ENCODE results near the gene BUD13.

Gene BUD13

GRCh38 chr11:116742104-116742503, 30.7 kb downstream of the BUD13 start:
- no peak for DNase-seq

GRCh38 chr11:116740741-116741140, 32.0 kb downstream of the BUD13 start:
- DNase-seq = no peak

DNA sequence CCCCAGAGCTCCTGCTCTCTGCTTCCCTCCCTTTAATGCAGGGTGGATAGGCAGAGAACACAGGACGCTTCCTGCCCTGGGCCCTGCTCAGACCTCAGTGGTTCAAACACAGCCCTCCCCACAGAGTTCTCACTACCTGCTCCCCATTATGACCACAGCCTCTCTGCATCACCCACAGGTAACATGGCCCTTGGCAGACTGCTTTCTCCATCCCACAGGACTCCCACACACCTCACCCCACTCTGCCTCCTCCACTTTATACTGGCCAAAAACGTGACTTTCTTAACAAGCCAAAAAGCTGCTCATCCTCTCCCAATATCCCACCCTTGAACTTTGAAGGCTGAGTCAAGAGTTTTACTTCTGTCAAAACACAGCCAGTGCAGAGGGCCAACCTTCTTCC, 33.8 kb downstream of the BUD13 start:
- no peak for DNase-seq

- no peak for DNase-seq
Observed at GRCh38 chr11:116736763-116737162, 36.0 kb downstream of the BUD13 start.

DNA sequence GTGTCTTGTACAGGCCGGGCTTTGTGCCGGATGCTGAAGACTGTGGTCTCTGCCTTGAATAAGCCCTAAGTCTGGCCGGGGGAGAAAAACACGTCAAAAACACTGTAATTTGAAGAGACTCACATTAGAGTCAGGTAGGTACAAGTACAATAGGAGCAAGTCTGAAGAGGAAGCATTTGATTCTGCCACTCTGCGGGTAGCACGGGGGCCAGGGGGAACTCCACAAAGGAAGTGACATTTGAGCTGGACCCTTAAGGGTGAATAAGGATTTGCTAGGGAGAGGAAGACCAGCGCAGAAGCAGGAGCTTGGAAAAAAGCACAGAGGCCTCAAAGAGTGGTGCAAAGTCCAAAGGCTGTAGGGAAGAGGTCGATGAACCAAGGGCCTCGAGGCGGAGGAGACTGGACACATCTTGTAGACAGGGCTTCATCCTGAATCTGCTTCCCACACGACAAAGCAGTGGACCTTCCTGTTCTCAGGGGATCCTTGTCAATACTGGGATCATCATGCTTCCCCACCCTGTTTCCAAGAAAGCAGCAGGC, 38.7 kb downstream of the BUD13 start:
- no peak for DNase-seq

DNA sequence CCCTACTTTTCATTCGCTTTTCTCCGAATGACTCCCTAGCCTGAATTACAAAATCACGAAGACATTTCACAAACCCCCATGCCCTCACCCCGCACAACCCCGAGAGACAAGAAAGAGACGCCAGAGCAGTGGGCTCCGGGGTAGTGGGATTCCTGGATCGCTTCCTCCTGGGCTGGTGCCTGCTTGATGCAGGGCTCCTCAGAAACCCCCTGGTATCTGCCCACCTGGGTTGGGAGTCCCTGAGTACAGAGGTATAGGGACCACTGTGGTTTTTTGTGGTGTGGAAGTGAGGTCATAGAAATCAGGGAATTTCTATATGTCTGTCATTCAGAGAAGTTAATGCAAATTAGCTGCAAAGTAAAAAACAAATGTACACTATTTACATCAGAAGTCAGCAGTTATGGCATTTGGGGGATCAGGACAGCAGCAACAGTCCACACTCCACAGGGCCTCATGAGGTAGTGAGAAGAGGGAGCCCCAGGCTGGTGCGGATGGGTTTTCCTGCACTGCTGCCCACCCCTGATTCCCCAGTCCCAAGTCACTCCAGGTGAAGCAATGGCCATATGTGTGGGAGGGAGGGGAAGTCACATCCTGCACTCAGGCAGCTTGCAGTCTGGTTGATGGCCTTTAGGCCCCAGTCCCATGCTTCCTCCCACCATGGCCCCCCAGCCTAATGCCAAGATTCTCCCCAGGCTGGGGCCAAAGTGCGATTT, 39.6 kb downstream of the BUD13 start:
- no peak for DNase-seq

DNA sequence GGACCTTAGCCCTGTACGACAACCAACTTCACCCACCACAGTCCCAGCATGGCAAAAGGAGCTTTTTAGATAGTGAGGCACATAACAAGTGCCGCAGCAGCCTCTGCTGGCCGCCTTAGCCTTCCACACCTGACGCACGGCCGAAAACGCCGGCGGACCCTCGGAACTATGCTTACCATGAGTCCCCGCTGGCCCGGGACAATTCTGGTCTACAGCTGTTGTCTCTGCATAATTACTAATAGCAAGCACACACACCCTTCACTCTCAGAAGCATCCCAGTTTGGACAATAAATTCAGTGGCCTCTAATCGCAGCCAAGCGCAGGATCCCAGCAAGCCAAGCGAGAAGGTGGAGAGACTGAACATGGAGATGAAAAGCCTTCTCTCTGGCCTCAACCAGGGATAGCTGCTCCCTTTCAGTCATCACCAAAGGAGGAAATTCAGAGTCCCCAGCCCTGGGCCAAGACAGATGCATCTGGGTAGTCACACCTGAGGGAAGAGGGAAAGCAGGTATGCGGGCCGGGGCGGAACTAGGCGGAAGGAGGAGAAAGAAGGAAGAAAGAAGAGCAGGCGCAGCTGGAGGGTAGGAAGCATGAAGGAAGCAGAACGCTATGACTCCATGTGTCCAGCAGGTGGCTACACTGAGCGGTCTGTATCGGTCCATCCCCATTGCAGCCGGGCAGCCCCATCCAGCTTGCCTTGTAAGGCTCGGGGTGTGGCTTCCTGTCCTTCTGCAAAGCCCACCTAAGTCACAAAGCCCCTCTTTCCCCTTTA, 40.3 kb downstream of the BUD13 start:
- peak; percentile 50 for DNase-seq

DNA sequence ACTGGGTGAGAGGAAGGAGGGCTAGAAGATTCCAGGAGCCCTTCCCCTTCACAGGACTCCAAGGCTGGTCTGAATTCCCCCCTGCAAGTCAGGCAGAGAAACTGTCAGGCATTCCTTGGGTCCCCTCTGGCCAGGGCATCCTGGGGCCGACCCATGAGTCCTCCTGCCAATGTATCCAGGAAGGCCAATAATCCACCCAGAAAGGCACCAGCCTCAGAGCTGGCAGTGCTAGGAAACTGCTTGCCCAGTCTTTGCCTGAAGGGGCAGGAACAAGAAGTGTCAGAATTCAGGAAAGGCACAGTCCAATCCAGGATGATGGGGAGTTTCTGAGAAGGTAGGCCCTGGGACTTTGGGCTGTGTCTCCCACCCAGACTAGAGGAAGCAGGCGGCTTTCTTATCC, 41.0 kb downstream of the BUD13 start:
- DNase-seq = no peak

GRCh38 chr11:116731097-116731761, 41.6 kb downstream of the BUD13 start:
- no peak for DNase-seq

- no peak for DNase-seq
Observed at GRCh38 chr11:116730601-116731000, 42.2 kb downstream of the BUD13 start.

- DNase-seq = no peak
Observed at GRCh38 chr11:116730241-116730561, 42.6 kb downstream of the BUD13 start.

DNA sequence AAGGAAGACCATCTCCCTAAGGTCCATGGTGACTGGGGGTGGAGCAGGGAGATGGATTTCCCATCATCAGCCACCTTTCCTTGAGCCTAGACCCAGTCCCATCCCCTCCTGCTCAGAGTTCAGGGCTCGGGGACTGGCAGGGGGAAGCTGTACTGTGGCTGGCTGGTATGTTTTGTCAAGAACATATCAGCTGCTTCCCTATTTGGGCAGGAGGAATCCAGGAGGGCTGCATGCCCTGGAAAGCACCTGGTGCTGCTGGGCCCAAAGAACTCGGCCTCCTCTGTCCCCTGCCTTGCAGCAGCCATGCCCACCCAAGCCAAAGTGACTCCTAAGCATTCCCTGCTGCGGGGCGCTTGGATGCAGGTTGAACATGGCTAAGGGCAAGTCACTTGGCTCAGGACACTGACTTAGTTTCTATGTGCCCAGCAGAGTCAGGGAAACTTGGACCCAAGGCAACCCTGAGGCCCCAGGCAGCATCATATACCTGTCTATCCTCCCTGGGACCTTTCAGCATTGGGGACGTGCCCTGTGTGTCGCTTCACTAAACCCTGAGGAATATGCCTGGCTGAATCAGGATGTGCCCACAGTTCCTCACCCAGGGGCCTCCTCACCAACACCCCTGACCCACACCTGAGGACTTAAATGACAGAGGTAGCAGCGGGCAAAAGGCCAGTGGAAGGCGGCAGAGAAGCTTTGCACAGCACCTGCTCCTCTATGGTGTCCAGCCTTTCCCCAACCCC, 43.1 kb downstream of the BUD13 start:
- DNase-seq = no peak

DNA sequence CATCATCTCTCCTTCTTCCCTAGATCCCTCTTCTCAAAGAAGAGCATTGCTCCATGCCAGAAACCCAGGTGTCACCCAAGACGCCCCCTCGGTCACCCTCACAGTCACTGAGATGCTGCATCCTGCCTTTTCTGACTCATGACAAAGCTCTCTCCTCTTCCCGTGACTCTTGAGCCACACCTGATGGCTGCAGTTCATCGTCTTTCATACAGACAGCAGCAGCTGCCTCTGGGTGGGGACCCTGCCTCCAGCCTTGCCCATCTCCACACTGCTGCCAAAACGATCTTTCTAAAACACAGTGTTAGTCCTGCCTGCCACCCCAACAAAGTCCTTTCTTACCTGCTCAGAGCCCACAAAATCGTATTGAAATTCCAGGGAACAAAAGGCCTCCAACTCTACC, 44.8 kb downstream of the BUD13 start:
- no peak for DNase-seq

DNA sequence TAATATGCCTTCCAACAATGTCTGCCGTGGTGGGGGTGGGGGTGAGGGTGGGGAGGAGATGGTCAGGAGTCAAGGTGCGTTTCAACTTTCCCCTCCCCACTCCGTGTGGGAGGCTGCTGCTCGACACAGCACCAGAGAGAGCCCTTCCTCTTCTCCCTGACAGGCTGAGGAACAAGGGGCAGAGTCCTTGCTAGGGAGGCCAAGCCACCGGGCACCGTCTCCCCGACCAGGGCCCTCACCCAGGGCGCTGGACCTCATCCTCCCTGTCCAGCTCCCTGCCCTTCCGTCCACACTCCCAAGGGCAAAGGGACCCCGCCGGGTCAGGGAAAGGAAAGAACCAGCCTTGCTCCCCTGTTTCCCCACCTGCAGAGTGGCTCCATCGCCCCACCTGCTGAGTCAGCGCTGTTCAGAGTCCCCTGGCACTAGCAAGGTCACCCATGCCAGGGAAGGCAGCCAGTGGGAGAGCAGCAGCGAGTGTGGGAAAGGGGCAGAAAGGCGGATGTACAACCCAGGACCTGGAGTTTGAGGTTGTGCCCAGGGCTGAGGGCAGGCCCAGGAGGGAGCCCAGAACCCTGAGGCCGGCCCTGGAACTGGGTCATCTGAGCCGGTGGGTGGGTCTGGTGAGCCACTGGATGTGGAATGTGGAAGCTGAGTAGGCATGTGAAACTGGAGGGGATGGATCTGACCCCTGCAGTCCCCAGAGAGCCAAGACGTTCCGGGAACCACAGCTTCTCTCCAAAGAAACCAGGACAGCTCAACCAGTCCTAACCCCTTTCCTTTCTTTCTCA, 47.2 kb downstream of the BUD13 start:
- DNase-seq = no peak

DNA sequence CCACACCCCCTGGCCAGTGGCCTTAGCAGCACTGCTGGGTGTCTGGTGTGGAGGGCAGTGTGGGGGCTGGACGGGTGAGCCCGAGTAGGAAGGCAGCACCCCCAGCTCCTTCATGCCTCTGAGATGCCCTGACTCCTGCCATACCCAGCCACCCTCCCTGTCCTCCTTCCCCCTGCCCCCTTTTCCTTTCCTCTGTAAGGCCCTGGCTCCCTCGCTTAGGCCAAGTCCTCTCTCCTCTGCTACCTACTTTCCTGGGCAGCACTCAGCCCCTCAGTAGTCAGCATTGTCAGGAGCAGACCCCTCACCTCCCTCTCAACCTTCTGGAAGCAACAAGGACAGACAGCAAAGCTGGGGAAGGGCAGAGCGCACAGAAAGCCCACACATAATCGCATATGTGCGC, 48.0 kb downstream of the BUD13 start:
- DNase-seq = no peak

DNA sequence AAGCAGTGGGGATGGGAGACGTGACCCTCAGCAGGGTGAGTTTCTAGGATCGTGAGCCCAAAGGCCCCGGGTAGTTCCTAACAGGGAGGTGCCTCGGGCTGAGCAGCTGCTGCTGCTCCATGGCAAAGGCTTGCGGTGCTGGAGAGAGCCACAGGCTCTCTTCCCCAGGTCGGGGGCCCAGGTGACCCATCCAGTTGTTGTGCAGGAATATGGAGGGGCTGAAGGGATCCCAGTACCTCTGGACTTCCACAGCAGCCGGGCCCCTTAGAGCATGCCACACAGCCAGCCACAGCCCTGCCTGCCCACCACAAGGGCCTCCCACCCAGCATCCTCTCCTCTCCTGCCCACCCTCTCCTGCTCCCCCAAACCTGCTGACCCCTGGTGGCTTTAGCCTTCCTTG, 49.3 kb downstream of the BUD13 start:
- no peak for DNase-seq

DNA sequence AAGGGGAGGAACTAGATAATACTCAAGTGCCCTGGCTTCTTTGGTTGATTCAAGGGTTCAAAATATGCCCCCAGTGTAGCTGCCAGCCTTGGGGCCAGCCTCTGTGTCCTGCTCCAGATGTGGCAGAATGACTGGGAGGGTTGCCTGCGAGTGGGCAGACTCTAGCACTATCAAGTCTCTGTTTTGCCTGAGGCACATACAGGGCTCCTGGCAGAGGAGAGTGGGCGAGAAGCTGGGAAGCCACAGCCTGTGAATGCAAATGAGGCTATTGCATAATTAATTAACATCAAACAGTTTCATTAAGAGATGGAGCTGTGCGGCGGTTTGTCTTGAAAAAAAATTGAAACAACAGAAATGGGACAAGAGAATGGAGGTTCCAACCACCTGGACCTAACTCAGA, 50.8 kb downstream of the BUD13 start:
- DNase-seq = no peak

- no peak for DNase-seq
Observed at GRCh38 chr11:116720895-116721294, 51.9 kb downstream of the BUD13 start.

GRCh38 chr11:116718955-116719501, 53.8 kb downstream of the BUD13 start:
- no peak for DNase-seq

- DNase-seq = no peak
Observed at GRCh38 chr11:116716621-116717020, 56.2 kb downstream of the BUD13 start.

GRCh38 chr11:116715383-116715782, 57.4 kb downstream of the BUD13 start:
- DNase-seq = no peak

DNA sequence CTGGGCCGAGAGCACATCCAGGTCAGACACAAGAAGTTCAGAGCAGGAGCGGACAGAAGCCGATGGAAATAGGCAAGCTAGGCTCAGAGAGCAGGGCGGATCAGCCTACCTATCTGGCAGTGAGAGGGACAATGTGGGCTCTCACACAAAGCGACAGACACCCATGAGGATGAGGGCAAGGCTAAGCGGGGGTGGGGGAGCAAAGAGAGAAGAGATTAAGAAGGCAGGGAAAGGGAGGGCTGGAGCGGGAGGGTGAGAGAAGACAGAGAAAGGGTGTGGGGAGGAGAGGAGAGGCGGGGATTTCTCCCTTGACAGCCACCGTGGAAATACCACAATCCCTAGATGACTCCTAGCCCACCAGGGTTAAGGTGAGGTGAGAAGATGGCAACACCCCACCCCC, 57.9 kb downstream of the BUD13 start:
- DNase-seq = no peak
